GM21723 (cell line): ENCODE results near the gene HIVEP3.

Experiments
- ATAC-seq: cut with Tn5 transposase; IDR thresholded peaks from one replicate; pipeline ENCODE4 v1.9.1; 2021; ENCODE audit warnings: mild to moderate bottlenecking, moderate library complexity; ENCODE audit not compliant: unreplicated experiment

Gene HIVEP3

GRCh38 chr1:41542196-41542930 is 376.4 kb downstream of the HIVEP3 start:
- ATAC-seq = no peak

- no peak for ATAC-seq
Measured at GRCh38 chr1:41541592-41541952, 377.1 kb downstream of the HIVEP3 start.

- no peak for ATAC-seq
Measured at GRCh38 chr1:41540886-41541591, 377.7 kb downstream of the HIVEP3 start.

- no peak for ATAC-seq
Measured at GRCh38 chr1:41539999-41540398, 378.7 kb downstream of the HIVEP3 start.

- ATAC-seq = no peak
Measured at GRCh38 chr1:41539418-41539805, 379.3 kb downstream of the HIVEP3 start.

GRCh38 chr1:41538741-41539417 is 379.8 kb downstream of the HIVEP3 start:
- ATAC-seq = no peak

- ATAC-seq = no peak
Measured at GRCh38 chr1:41537788-41538351, 380.9 kb downstream of the HIVEP3 start.

- no peak for ATAC-seq
Measured at GRCh38 chr1:41537251-41537650, 381.5 kb downstream of the HIVEP3 start.

- ATAC-seq = no peak
Measured at GRCh38 chr1:41536361-41536802, 382.3 kb downstream of the HIVEP3 start.

GRCh38 chr1:41535716-41536115 is 383.0 kb downstream of the HIVEP3 start:
- no peak for ATAC-seq

- ATAC-seq = no peak
Measured at GRCh38 chr1:41535276-41535675, 383.4 kb downstream of the HIVEP3 start.

- ATAC-seq = no peak
Measured at GRCh38 chr1:41534181-41535076, 384.3 kb downstream of the HIVEP3 start.

GRCh38 chr1:41533731-41534080 is 385.0 kb downstream of the HIVEP3 start:
- ATAC-seq = no peak

- no peak for ATAC-seq
Measured at GRCh38 chr1:41533016-41533730, 385.5 kb downstream of the HIVEP3 start.

- no peak for ATAC-seq
Measured at GRCh38 chr1:41532206-41532975, 386.3 kb downstream of the HIVEP3 start.

- ATAC-seq = no peak
Measured at GRCh38 chr1:41530411-41530810, 388.3 kb downstream of the HIVEP3 start.

- ATAC-seq = no peak
Measured at GRCh38 chr1:41529621-41530395, 388.9 kb downstream of the HIVEP3 start.
